AML-193 (cell line): ENCODE results near the gene SLC38A4.
"Not testable (repeated sequence)": the region's sequence is repeated elsewhere in the genome, so short reads cannot be mapped to it uniquely, and the experiment has no call there.

Experiments
- DNase-seq, 2 experiments: peaks; one replicate each; lab custom pipeline; 2025; lab: John Stamatoyannopoulos, UW

SLC38A4 gene, protein sequence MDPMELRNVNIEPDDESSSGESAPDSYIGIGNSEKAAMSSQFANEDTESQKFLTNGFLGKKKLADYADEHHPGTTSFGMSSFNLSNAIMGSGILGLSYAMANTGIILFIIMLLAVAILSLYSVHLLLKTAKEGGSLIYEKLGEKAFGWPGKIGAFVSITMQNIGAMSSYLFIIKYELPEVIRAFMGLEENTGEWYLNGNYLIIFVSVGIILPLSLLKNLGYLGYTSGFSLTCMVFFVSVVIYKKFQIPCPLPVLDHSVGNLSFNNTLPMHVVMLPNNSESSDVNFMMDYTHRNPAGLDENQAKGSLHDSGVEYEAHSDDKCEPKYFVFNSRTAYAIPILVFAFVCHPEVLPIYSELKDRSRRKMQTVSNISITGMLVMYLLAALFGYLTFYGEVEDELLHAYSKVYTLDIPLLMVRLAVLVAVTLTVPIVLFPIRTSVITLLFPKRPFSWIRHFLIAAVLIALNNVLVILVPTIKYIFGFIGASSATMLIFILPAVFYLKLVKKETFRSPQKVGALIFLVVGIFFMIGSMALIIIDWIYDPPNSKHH

DNA sequence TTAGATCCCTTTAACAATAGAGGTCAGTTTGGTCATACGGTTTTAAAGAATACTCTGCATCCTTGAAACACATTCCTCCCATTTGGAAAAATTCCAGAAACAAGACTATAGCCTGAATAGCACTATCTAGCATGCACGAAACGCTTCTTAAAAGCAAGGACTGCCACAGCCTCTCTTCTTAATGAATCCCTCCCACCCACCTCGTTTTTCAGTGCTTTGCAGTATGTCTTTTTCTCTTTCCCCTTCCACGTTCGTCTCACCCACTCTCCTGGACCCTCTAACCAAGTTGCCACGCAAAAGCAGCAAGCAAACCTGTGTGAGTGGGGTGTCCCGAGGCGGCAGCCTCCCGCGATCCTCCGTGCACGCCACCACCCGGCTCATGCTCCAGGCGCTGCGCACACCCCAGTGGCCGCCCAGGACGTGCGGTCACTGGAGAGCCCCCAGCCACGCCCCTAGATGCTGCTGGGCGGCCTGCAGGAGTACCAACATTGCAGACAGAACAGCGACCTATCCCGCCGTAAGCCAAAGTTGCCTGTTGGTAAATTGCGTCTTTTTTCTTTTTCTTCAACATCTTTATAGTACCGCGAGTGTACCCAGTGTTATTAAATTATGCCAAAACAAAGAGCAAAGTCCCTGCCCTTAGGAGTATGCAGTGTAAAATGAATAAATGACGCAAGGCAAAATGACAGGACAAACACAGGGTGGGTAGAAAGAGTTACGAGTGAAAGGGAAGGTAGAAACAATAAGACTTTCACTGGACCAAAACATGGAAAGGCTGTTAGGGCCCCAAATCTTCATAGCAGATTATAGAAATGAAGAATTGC lies at the start of gene SLC38A4:
SLC38A4 (minus strand) TSS at position 407 of the 824 bp plus-strand sequence. CDS start 32,926 bp downstream, outside the sequence.
- no peak for DNase-seq

DNA sequence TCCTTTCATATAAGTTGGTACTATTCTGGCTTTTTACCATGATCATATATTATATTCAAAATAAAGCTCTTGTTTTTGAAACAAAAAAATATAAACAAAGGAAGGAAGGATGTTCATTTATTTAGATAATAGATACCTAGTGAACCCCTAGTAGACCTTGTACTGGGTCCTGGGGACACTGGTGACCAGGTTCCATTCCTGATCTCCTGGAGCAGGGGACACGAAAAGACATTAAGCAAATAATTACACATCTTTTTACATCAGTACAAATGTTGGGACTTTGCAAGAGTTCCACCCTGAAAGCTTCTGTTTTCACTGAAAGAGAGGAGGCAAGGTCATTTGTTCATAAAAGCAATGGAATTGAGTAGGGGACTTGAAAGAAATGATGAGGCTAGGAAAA lies 49.3 kb upstream of the SLC38A4 start:
- DNase-seq: no peak

DNA sequence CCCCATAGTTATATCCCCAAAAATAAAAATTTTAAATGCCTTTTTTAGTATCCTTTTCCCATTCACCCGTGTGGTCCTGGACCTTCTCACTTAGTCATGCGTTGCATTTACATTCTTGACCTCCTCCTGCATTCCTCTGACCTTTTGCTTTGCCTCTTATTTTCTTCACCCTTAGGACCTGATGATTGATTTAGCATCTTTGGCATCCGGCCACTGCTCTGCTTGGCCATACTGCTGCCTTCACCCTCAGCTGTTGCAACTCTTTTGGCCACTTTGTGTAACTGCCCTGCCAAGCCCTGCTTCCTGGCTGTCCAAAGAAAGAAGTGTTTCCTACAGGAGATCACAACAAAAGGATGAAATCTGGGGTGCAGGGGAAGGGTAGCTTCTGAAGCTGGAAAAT lies 48.8 kb upstream of the SLC38A4 start:
- DNase-seq: no peak

DNA sequence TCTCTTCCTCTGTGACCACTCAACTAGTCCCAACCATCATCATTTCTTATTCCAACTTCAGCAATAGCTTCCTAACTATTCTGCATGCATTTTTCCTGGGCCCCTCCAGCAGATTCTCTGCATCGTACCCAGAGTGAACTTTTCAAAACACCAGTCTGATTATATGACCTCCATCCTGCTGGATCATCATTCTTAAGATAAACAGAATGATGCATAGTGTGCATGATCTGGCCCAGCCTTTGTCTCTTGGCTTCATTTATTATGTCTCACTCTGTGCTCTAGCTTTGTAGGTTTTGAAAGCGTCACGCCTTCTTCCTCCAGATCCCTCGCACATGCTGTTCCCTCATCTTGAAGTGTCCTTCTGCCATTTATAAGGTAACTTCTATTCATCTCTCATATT lies 46.3 kb upstream of the SLC38A4 start:
- no peak for DNase-seq

DNA sequence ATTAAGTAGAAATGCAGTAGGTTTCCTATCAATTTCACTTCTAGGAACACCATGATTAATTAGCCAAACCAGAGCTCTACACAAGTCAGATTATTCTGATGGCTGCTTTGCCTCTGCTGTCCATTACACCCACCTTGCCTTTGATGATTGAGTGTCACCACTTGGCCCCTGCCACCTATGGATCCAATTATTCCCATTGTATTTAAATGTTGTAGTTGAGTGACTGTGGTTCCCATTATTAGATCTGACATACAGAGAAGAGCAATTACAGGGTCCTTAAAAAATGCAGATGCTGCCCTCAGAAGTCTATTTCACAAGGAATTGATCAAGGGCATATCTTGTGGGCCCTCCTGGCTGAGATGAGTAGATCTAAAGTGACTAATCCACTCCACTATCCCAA lies 39.5 kb upstream of the SLC38A4 start:
- DNase-seq: no peak

DNA sequence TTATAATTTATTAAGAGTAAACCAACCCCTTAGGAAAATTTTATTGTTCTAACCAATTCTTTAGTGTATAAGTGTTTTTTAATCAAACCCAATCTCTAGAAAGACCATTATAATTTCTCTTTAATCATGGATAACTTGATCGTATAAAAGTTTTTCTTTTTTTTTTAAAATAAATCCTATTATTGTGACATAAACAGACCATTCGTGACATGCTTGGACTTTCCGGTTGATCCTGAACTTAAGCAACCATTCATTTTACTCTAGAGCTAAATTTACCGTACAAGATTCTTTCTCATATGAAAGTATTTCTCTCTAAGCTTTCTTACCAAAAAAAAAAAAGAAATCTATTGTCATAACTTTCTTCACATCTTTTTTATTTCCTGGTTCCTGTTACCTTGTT lies 32.6 kb upstream of the SLC38A4 start:
- no peak for DNase-seq

DNA sequence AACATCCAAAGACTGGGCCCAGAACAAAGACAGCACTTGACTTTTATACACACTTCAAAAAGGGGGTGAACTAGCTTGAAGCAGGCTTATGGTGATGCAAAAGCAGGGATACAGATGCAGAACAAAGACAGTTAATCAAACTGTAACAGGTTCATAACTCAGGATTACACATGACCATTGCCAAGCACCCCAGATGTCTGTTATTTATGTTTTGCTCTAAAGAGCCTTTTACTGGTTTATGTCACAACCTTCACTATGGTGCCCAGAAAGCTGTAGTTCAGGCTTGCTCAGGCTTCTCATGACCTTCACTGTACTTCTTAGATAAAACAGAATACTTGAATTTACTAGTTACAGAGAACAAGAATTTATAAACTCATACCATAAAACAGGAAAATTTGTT lies 31.7 kb upstream of the SLC38A4 start:
- DNase-seq: no peak

DNA sequence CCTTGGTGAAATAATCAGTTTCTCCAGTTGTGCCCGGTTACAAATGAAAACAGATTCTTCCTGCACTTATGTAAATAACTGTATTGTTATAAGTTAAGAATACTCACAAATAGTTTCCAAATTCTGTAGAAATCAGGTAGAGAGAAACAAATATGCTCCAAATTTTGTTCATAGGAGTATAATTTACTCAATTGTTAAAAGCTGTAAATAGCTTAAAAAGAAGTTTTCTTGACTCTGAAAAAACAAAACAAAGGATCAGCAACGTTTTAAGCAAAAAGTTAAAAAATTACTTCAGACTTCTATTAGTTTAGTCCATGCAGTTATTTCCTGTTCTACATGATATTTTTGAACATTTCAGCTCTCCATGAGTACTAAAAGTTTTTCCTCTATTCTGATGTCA lies 30.0 kb upstream of the SLC38A4 start:
- DNase-seq: no peak

DNA sequence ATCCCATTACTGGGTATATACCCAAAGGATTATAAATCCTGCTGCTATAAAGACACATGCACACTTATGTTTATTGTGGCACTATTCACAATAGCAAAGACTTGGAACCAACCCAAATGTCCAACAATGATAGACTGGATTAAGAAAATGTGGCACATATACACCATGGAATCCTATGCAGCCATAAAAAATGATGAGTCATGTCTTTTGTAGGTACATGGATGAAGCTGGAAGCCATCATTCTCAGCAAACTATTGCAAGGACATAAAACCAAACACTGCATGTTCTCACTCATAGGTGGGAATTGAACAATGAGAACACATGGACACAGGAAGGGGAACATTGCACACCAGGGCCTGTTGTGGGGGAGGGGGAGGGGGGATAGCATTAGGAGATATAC lies 28.4 kb upstream of the SLC38A4 start:
- not testable (repeated sequence) for DNase-seq

DNA sequence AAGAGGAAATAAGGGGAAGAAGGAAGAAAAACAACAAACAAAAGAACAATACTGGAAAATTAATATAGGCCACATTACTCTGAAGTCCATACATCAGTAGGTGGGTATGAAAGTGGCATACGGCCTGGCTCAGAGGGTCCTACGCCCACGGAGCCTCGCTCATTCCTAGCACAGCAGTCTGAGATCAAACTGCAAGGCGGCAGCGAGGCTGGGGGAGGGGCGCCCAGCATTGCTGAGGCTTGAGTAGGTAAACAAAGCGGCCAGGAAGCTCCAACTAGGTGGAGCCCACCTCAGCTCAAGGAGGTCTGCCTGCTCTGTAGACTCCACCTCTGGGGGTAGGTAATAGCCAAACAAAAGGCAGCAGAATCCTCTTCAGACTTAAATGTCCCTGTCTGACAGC lies 23.0 kb upstream of the SLC38A4 start:
- DNase-seq: not testable (repeated sequence)

DNA sequence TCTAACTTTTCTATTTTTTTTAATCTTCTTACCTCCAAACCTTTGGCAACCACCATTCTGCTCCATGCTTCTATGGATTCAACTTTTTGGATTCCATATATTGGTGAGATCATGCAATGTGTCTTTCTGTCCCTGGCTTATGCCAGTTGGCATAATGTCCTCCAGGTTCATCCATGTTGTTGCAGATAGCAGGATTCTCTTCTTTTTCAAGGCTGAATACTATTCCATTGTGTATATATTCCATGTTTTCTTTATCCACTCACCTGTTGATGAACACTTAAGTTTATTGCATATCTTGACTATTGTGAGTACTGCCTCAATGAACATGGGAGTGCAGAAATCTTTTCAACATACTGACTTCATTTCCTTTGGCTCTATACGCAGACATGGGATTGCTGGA lies 21.2 kb upstream of the SLC38A4 start:
- no peak for DNase-seq

DNA sequence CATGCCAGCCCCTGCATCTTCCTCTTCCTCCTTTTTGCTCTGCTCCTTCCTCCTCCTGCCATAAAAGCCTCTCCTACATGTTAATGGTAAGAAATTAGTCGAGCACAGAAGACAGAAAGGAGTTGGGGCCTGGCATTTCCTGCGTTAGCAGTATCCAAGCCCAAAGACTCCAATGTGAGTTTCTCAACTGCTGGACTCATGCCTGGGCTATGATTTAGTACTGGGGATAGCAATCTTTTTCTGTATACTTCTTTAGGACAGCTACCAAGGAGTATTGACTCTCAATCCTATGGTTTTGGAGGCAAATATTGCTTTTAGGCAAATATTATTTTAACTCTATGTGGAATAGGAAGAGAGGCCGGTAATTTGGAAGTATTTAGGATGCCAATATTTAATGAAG lies 18.0 kb upstream of the SLC38A4 start:
- DNase-seq: no peak

DNA sequence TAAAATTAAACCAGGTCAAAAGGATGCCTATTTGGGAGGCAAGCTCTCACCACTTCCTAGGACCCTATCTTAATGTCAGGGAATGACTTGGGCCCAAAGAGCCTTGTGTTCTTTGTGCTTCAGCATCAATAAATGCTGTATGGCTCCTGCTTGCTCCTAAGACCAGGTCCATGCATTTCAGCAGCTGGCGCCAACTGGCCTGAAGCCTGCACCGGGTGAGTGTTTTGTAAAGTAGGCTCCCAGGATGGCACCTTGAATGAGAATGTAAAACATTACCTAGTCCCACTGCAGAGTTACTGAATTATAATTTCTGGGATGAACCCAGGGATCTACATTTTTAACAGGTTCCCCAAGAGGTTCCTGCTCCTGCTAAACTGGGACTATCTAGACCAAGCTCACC lies 16.1 kb upstream of the SLC38A4 start:
- no peak for DNase-seq

DNA sequence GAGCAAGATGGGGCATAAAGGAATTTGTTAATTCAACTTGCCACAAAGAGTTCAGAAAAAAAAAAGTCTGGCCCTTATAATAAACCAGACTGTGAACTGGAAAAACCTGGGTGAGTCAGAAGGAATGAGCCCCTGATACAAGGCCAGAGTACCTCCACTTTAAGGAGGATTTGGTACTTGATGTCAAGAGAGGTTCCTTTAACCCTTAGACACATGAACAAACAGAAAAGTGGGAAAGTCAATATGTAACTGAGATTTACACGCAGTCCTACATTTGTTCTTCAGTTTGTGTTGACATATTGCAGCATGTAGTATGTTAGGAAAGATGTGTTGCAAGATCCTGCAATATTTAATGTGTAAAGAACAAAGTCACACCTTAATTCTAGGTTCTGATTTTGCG lies 14.2 kb upstream of the SLC38A4 start:
- no peak for DNase-seq

DNA sequence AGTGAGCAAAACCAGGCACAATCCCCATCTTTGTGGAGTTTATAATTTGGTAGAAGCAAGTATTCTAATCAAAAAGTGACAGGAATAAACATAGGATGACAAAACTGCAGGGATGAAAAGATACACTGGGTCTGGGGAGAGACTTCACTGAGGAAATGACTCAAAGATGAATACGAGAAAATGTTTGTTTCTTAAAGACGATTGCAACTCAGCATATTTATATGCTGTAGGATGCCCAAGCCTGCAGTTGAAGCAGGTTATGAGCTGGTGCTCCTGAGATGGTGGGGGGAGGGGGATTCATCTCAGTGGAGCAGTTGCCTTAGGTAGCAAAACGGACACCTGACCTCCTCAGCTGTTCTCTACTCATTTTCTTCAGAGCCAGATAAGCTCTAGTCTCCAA lies 13.4 kb upstream of the SLC38A4 start:
- no peak for DNase-seq

DNA sequence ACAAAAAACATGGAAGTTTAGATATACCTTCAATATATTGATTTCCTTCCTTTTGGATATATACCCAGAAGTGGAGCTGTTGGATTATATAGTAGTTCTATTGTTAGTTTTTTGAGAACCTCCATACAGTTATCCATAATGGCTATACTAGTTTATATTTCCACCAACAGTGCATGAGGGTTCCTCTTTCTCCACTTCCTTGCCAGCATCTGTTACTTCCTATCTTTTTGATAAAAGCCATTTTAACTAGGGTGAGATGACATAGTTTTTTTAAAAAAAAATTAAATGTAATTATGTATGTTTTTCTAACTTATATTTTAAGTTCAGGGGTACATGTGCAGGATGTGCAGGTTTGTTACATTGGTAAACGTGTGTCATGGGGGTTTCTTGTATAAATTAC lies 10.0 kb upstream of the SLC38A4 start:
- DNase-seq: no peak

DNA sequence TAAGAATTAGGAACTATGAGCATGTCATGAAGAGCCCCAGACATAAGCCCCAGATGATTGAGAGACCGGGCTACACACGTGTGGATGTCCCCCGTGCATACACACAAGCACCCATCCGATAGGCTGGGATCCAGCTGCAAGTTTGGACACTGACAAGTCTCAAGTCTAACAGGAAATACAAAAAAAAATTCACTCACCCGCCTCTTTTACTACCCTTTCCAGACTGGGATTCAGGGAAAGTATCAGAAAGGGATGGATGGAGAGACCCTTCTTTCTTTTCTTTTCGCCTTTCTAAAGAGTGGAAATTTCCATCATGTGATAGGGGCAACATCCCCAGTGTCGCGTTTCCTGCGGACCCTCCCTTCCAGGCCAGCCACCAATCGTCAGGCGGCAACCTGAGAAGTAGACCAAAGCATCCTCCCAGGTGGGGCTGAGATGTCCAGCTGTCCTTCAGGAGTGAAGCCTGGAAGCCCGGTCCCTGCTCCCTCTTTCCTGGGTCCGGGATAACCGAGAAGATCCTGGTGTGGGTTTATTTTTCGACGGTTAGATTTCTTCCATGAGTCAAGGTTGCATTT lies 6.4 kb upstream of the SLC38A4 start:
- DNase-seq: no peak

DNA sequence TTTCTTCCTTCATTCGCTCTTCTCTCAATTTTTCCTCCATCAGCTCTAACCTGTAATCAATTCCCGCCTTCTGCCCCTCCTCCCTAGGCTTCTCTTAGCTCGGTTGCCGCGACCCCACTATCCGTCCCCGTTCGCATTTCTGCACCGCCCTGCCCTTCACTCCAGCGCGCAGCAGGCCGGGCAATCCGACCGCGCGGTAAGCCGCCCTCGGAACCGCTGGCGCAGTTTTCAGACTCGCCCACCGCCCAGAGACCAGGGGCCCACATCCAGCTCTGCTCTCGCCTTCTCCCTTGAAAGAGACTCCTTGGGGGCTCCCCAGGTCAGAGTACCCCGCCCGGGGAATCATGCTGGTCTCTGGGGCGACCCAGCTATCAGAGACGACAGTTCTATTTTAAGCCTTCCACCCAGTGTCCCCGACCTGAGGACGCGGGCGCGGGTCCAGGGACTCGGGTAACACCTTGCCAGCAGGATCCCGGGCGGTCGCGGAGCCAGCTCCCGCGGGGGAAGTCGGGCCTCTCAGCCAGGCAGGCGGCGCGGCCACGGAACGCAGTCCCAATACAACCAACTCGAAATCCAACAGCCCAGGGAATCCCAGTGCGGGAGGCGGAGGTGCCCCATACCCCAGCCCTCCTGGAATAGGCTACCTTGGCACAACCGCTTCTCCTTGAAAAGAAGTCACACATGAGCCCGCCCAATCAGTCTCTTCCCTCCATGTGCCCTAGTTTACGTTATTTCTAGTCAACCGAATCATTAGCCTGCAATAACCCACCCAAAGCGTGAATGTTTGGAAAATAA lies 5.7 kb upstream of the SLC38A4 start:
- no peak for DNase-seq

DNA sequence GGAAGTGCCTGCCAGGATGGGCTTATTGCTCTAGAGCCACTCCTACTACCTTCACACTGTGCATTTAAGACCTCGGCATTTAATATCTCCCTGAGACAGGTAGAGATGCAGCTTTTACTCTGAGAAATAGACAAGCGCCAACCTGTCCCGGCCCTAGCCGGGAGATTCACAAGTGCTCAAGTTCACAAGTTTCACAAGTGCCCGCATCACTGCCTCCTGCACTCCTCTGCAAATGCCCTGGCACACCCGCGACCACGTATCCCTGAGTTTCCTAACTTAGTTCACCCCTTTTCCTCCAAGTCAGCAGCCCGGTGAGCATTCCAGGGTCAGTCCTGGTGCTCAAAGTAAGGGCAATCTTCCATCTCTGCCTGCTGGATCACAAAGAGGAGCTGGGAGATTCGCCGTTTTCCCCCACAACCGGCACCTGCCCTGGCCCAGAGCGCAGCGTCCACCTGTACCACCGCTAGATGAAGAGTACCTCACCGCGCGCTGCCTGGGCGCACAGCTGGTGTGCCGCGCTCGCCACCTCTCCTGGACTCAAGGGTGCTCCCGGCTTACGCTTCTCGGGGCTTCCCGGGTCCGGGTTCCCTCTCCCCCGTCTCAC lies 5.0 kb upstream of the SLC38A4 start:
- no peak for DNase-seq

DNA sequence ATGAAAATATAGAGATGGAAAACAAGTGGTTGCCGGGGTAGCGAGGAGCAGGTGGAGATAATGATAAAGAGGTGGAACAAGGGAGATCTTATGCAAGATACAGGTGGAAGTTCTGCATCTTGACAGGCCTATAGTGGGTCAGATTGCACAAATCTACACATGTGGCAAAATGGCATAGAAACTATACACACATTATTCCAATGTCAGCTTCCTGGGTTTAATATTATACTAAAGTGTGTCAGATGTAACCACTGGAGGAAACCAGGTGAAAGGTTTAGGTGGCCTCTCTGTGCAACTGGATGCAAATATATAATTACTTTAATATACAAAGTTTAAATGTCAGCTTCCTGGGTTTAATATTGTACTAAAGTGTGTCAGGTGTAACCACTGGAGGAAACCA lies 1.1 kb downstream of the SLC38A4 start:
- DNase-seq: no peak

DNA sequence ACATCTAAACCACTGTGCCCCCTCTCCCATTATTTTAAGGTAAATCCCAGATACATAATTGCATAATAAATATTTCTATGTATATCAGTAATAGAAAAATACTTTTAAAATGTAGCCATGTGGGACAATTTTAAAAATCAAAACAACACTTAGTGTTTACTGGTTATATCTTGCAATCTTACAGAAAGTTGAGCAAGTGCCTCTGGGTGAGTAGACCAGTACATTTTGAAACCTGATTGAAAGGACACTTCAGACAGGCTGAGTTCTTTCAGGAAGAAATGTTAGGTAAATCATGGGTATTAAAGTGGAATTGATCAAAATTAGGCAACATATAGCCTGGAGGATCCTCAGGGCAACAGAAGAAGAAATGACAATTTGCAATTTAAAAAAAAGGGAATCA lies 7.2 kb downstream of the SLC38A4 start:
- no peak for DNase-seq
